HCT116 (cell line): ENCODE measurements around the gene DNMT1.

Experiments used
- CTCF ChIP-seq, 3 experiments: fragments of 200-600 bp in 1 of 3; sonication (generic) in 1 of 3; IDR thresholded peaks in 2 of 3; conservative IDR thresholded peaks in 1 of 3; 2 replicates each; pipeline ENCODE4 v1.5.1; 2012 to 2017; ENCODE audit warnings: low read depth in 2 of 3, low read length in 2 of 3, antibody characterized with exemption in 1 of 3, borderline replicate concordance in 1 of 3, control low read depth in 1 of 3, mild to moderate bottlenecking in 1 of 3, mixed read lengths in 1 of 3, mixed run types in 1 of 3, moderate library complexity in 1 of 3; ENCODE audit not compliant: insufficient read depth in 1 of 3
- EZH2 ChIP-seq: fragments of 200-600 bp; sonication (generic); IDR thresholded peaks from 2 replicates; pipeline ENCODE4 v1.6.1; 2017; ENCODE audit warnings: antibody characterized with exemption, mixed run types

- TF ChIP-seq EZH2: no peak
- TF ChIP-seq CTCF (IDR thresholded peaks at IDR 0.05 in 2 of 3, conservative IDR thresholded peaks at IDR 0.05 in 1 of 3; ENCODE audit: borderline replicate concordance in 1 of 3, insufficient read depth in 1 of 3, low read depth in 2 of 3, low read length in 2 of 3): no peak
Observed at GRCh38 chr19:10183926-10184325, 10.8 kb downstream of the DNMT1 start.
